Iris pigment epithelial cell (primary cell): Measurements from ENCODE around the gene LANCL1.

Experiments
- DNase-seq: peaks from one replicate; pipeline ENCODE4 v3.0.0-alpha.2; 2011; ENCODE audit warnings: low read depth

Gene LANCL1, protein sequence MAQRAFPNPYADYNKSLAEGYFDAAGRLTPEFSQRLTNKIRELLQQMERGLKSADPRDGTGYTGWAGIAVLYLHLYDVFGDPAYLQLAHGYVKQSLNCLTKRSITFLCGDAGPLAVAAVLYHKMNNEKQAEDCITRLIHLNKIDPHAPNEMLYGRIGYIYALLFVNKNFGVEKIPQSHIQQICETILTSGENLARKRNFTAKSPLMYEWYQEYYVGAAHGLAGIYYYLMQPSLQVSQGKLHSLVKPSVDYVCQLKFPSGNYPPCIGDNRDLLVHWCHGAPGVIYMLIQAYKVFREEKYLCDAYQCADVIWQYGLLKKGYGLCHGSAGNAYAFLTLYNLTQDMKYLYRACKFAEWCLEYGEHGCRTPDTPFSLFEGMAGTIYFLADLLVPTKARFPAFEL

GRCh38 chr2:210476194-210477128 is at the start of gene LANCL1:
Gene LANCL1, minus strand, starts transcription at chr2:210476759. Its CDS starts 363 bp downstream, at chr2:210476396.
- peak; percentile 84 for DNase-seq

- DNase-seq: no peak
Observed at GRCh38 chr2:210524533-210524932, 48.0 kb upstream of the LANCL1 start.

- DNase-seq: no peak
Observed at GRCh38 chr2:210523650-210524289, 47.2 kb upstream of the LANCL1 start.

GRCh38 chr2:210522399-210522798 is 45.8 kb upstream of the LANCL1 start:
- DNase-seq: no peak

- DNase-seq: no peak
Observed at GRCh38 chr2:210519594-210519993, 43.0 kb upstream of the LANCL1 start.

- DNase-seq: no peak
Observed at GRCh38 chr2:210517264-210517663, 40.7 kb upstream of the LANCL1 start.

GRCh38 chr2:210515911-210516310 is 39.4 kb upstream of the LANCL1 start:
- DNase-seq: no peak

DNA sequence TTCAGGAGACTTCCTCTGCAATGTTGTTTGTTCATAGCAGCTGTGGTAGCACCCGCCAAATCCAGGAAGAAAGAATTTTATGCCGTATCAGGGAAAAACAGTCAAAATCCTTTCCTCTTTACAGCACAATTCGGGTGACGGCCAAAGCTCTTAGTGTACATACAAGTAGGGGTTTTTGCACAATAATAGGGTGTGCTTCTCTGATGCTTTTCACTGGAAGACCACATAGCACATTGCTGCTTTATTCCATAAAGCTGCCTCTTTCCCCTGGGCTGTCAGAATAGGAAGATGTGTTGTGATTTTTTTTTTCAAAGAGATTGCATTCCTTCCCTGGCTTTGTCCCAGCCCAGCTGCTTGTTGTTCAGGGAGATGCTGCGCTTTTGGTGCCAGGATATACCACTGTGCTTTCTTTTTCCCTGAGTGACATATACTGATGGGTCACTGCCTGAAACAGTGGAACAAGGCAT is 27.2 kb upstream of the LANCL1 start:
- peak; percentile 18 for DNase-seq

GRCh38 chr2:210503001-210503623 is 26.6 kb upstream of the LANCL1 start:
- DNase-seq: peak; percentile 57

- no peak for DNase-seq
Observed at GRCh38 chr2:210496512-210496911, 20.0 kb upstream of the LANCL1 start.

GRCh38 chr2:210493528-210493927 is 17.0 kb upstream of the LANCL1 start:
- no peak for DNase-seq

DNA sequence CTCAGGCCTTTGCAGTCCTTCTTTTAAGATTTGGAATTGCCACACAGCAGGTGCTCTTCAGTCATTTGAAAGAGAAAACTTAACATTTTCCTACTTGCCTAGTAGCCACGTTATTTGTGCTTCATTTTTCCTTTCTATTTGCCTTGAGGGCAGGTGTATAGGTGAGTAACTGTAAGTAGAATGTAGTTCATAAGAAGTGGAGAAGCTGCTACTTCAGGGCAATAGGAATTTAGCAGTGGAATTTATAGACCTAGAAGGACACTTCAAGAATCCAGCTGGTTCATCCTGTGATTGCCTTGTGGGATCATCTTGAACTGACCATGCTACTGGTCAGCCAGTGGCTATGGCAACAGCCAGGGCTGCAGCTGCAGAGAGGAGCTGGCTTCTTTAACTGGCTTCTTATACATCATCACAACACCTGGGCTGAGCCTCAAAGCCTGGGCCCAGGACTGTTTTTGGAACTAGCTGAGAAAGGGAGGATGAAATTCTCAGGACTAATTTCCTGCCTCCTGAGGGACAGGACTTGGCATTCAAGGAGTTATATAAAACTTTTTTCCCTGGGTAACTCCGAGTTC is 5.1 kb upstream of the LANCL1 start:
- no peak for DNase-seq

GRCh38 chr2:210480764-210481163 is 4.2 kb upstream of the LANCL1 start:
- no peak for DNase-seq

DNA sequence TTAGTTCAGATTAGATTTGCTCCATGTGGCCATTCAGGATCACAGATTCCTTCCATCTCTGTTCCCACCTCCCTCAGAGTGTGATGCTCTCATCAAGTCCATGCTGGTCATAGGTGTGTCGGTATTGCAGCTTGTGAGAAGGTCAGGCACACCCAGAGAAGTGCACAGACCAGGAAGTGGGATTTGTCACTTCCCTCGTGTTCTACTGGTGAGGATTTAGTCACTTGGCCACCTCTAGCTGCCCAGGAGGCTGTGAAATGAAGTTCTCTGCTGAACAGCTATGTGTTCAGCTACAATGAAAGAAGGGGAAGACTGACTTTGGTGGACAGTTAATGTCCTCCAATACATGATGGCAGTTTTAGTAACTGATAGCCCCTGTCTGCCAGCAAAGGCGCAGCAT is 3.5 kb upstream of the LANCL1 start:
- no peak for DNase-seq

- no peak for DNase-seq
Observed at GRCh38 chr2:210478661-210479060, 2.1 kb upstream of the LANCL1 start.

DNA sequence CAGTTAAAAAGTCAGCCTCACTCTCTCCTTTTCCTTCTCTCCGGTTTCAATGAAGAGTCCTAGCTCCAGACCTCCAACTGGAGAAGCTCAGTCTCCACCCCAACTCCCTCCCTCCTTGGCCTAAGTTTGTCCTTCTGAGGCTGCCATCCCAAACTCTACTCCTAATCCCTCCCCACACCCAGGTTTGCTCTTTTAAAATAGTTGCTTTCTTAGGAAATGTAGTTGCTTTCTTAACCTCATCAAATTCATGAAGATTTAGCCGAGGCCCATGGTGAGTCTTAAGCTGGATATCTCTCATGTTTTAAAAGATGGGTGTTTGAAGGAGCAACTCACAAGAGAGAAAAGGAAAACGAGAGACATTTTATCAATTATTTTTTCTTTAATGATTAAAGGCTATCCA is 937 bp upstream of the LANCL1 start:
- peak; percentile 46 for DNase-seq

DNA sequence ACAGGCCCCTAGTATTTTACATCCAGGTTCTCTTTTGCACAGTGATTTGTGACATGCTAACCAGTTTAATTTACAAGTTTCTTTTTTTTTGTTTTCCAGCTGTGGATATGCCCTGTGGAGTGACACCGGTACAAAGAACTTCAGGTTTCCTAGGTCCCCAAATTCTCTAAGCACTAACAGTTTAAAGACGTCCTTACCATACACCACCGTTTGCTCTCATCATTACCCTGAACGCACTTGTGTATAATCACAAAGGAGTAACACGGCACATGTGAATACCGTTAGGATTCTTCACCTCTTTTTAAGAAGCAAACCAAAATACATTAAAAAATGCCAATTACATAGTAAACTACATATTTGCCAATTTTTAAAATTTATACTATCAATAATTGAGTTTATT is 853 bp downstream of the LANCL1 start:
- DNase-seq: no peak

DNA sequence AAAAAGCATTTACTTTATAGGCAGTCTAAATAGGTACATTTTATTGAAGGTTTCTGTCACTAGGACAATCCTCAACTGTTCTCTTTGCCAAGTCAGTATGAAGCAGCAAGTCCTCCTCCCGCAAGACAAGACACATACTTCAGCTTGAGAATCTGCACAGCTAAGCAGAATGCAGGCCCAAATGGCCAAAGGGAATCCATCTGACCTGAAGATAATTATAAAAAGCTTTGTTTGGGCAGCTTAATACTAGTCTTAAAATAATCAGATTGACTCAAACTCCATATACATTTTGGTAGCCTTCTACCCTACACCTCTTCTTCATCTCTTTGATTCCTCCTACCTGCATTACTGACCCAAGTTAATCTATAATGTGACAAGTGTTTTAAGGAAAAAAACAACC is 1.8 kb downstream of the LANCL1 start:
- no peak for DNase-seq

DNA sequence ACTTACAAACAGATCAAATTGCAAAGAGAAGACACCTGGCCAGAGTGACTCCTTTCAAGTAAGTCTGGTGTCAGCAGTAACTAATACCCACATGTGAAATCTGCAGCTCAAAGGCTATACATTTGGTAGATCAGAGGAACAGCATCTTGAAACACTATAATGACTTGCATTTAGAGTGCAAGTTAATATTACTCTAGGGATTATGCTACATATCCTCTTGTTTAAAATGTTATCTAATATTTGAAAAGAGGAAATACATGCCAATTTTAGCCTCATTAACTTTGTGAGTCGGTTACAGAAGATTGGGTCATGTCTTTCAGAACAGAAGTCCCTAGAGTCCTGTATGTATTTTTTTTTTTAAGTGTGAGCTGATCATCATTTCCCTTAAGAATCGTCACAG is 15.2 kb downstream of the LANCL1 start:
- no peak for DNase-seq

GRCh38 chr2:210460322-210461227 is 16.0 kb downstream of the LANCL1 start:
- no peak for DNase-seq
